ENCODE results near the gene CYTH3. TPM values are rescaled to one million over a fixed set of nuclear protein-coding genes. Genes with fewer than 3 reads are reported as not detected.

CYTH3 gene
- polyA plus RNA-seq, 2 of the 4 experiments (the other 2 are of a cell fraction), result 18.6 to 24.2 TPM

GRCh38 chr7:6186577-6186976, 85.8 kb downstream of the CYTH3 start:
- 86% methylated on average over 11 of the region's 11 CpGs for whole genome bisulfite sequencing (ENCODE audit: missing lambda C conversion rate)
- Histone ChIP-seq H3K4me1 (no peaks in the 10 kb centered on the region), H3K4me2 (no peak overlapping the region), H3K27ac (no peak overlapping the region), H3K4me3 (no peak overlapping the region), H3K9me3 (no peaks in the 10 kb centered on the region)
- ChIA-PET CTCF (interaction anchor here (1.5 kb wide), 1 partner anchor 18 kb away, joined by 7 read pairs; no protein-coding TSS in a partner anchor), POLR2A (interaction anchor here (0.6 kb wide), 1 partner anchor 75 kb away, joined by 3 read pairs; no protein-coding TSS in a partner anchor)
- no peak for TF ChIP-seq HMGXB4 (CRISPR knock-in tag; IDR thresholded peaks at IDR 0.05; ENCODE audit: borderline replicate concordance)
- TF ChIP-seq NFE2L2 (conservative IDR thresholded peaks at IDR 0.05; ENCODE audit: low read length), result no peak
- TF ChIP-seq BHLHE40 (IDR thresholded peaks at IDR 0.05; ENCODE audit: low read depth, low read length), result no peak
- no peak for TF ChIP-seq MAZ (IDR thresholded peaks at IDR 0.05; ENCODE audit: borderline replicate concordance, low read depth, low read length)
- no peak for TF ChIP-seq ZFP36 (IDR thresholded peaks at IDR 0.05; ENCODE audit: borderline replicate concordance, partially characterized antibody)
- TF ChIP-seq HOXB5 (CRISPR knock-in tag; IDR thresholded peaks at IDR 0.05), result no peak
- no peak for TF ChIP-seq USF2 (IDR thresholded peaks at IDR 0.05)
- no peak for TF ChIP-seq ZNF302 (CRISPR knock-in tag; IDR thresholded peaks at IDR 0.05)
- no peak for TF ChIP-seq SMC3 (IDR thresholded peaks at IDR 0.05)
- no peak for TF ChIP-seq FOSB (CRISPR knock-in tag; IDR thresholded peaks at IDR 0.05)
- TF ChIP-seq RCOR1 (IDR thresholded peaks at IDR 0.05; ENCODE audit: low read depth, low read length), result no peak
- TF ChIP-seq GATA3 (IDR thresholded peaks at IDR 0.05; ENCODE audit: borderline replicate concordance), result no peak
- TF ChIP-seq MYC (IDR thresholded peaks at IDR 0.05; ENCODE audit: borderline replicate concordance, low read length), result no peak
- TF ChIP-seq CHD2 (IDR thresholded peaks at IDR 0.05; ENCODE audit: low read length, partially characterized antibody), result no peak
- no peak for TF ChIP-seq KDM1A (IDR thresholded peaks at IDR 0.05; ENCODE audit: low read depth)
- TF ChIP-seq TP53 (CRISPR knock-in tag; IDR thresholded peaks at IDR 0.05), result no peak
- no peak for TF ChIP-seq FOXS1 (CRISPR knock-in tag; IDR thresholded peaks at IDR 0.05)
- TF ChIP-seq BCL3 (IDR thresholded peaks at IDR 0.05), result no peak
- no peak for TF ChIP-seq CBX8 (IDR thresholded peaks at IDR 0.05)
- no peak for FAIRE-seq
- ATAC-seq, result peak in 1 of 2 experiments; percentile 39; a peak in 1 of 6 replicates
- DNase-seq (ENCODE audit: low read depth in 1 of 2, low spot score in 1 of 2), result no peak

- no peak overlapping the region for H3K4me2 ChIP-seq
- H3K4me3 ChIP-seq, result no peak overlapping the region
- ChIA-PET CTCF (interaction anchor here (0.6 to 2.2 kb wide), 7 partner anchors 9 to 133 kb away, joined by 3 to 6 read pairs (median 3); no protein-coding TSS in a partner anchor), POLR2A (no interaction called here)
- DNase-seq (ENCODE audit: low read depth in 1 of 2, low spot score in 1 of 2) (no peak), ATAC-seq (no peak), FAIRE-seq (no peak)
- H3K27ac ChIP-seq, result no peak overlapping the region
- H3K4me1 ChIP-seq, result no peaks in the 10 kb centered on the region; the same call in 2 of the 3 replicates
- no peaks in the 10 kb centered on the region for H3K9me3 ChIP-seq
- TF ChIP-seq CEBPB (IDR thresholded peaks at IDR 0.05), result no peak
- WGBS (ENCODE audit: missing lambda C conversion rate), result 94% methylated on average over 10 of the region's 10 CpGs
Observed at GRCh38 chr7:6182993-6183392, 89.4 kb downstream of the CYTH3 start.

- Histone ChIP-seq H3K4me3 (no peak overlapping the region), H3K27ac (no peak overlapping the region), H3K4me2 (no peak overlapping the region), H3K4me1 (peaks cover under 1% of the 10 kb centered on the region; the same call in 2 of the 3 replicates), H3K9me3 (no peaks in the 10 kb centered on the region)
- no peak for FAIRE-seq
- CTCF ChIA-PET, result no interaction called here
- POLR2A ChIA-PET, result no interaction called here
- WGBS (ENCODE audit: missing lambda C conversion rate), result 86% methylated on average over 1 of the region's 1 CpG
- ATAC-seq, result no peak
- no peak for DNase-seq (ENCODE audit: low read depth in 1 of 2, low spot score in 1 of 2)
- no peak for TF ChIP-seq HOXB5 (CRISPR knock-in tag; IDR thresholded peaks at IDR 0.05)
- TF ChIP-seq ZC3H11A (IDR thresholded peaks at IDR 0.05), result no peak
- TF ChIP-seq RCOR1 (IDR thresholded peaks at IDR 0.05; ENCODE audit: low read depth, low read length), result no peak
- TF ChIP-seq JUN (IDR thresholded peaks at IDR 0.05), result no peak
- no peak for TF ChIP-seq KDM5A (IDR thresholded peaks at IDR 0.05)
- no peak for TF ChIP-seq RNF2 (IDR thresholded peaks at IDR 0.05; ENCODE audit: borderline replicate concordance, low read depth)
- no peak for TF ChIP-seq CTCF (IDR thresholded peaks at IDR 0.05)
- TF ChIP-seq HDAC2 (IDR thresholded peaks at IDR 0.05), result no peak
- no peak for TF ChIP-seq ZSCAN20 (CRISPR knock-in tag; IDR thresholded peaks at IDR 0.05)
- TF ChIP-seq MAFK (IDR thresholded peaks at IDR 0.05; ENCODE audit: partially characterized antibody), result no peak
- no peak for TF ChIP-seq CHD4 (IDR thresholded peaks at IDR 0.05; ENCODE audit: borderline replicate concordance)
- TF ChIP-seq FOXS1 (CRISPR knock-in tag; IDR thresholded peaks at IDR 0.05), result no peak
- TF ChIP-seq EHF (CRISPR knock-in tag; IDR thresholded peaks at IDR 0.05), result no peak
- TF ChIP-seq E2F6 (IDR thresholded peaks at IDR 0.05; ENCODE audit: borderline replicate concordance, low read depth), result no peak
- no peak for TF ChIP-seq POLR2A (IDR thresholded peaks at IDR 0.05; ENCODE audit: low read length)
Observed at GRCh38 chr7:6181136-6181535, 91.3 kb downstream of the CYTH3 start.

Data from A549 (cell line).